Liver (tissue), 9 donors: ENCODE measurements around the gene TNF. TPM values are rescaled to one million over a fixed set of nuclear protein-coding genes. Genes with fewer than 3 reads are reported as not detected.

ENCODE experiments used
- DNase-seq: peaks from one replicate; pipeline ENCODE4 v3.0.0-alpha.2; 2017; ENCODE audit warnings: low spot score
- H3K27ac ChIP-seq, 2 donors: one replicate each; pipeline ENCODE4 v1.7.0; 2013; ENCODE audit warnings: inconsistent platforms in 2 of 2, low read length in 2 of 2, control low read depth in 1 of 2, low read depth in 1 of 2, mild to moderate bottlenecking in 1 of 2
- H3K27me3 ChIP-seq, 4 donors: one replicate each; pipeline versions ENCODE4 v1.6.1 to v1.7.0; 2013; ENCODE audit warnings: low read length in 3 of 4, inconsistent platforms in 1 of 4, mild to moderate bottlenecking in 1 of 4, moderate library complexity in 1 of 4; ENCODE audit not compliant: control insufficient read depth in 4 of 4, insufficient read depth in 4 of 4
- H3K36me3 ChIP-seq, 4 donors: one replicate each; pipeline versions ENCODE4 v1.6.1 to v1.7.0; 2013; ENCODE audit warnings: low read length in 3 of 4, mild to moderate bottlenecking in 3 of 4, low read depth in 1 of 4, moderate library complexity in 1 of 4; ENCODE audit not compliant: control insufficient read depth in 4 of 4, insufficient read depth in 3 of 4
- H3K4me1 ChIP-seq, 4 donors: one replicate each; pipeline versions ENCODE4 v1.6.1 to v1.7.0; 2013; ENCODE audit warnings: low read length in 3 of 4, mild to moderate bottlenecking in 3 of 4, moderate library complexity in 1 of 4; ENCODE audit not compliant: control insufficient read depth in 4 of 4, insufficient read depth in 4 of 4
- H3K4me3 ChIP-seq, 3 donors: one replicate each; pipeline versions ENCODE4 v1.6.1 to v1.7.0; 2013; ENCODE audit warnings: low read length in 3 of 3, control low read depth in 1 of 3, low read depth in 1 of 3, mild to moderate bottlenecking in 1 of 3
- H3K9ac ChIP-seq, 2 donors: one replicate each; pipeline ENCODE4 v1.7.0; 2013; ENCODE audit warnings: low read length in 2 of 2, mild to moderate bottlenecking in 2 of 2, moderate library complexity in 2 of 2, control low read depth in 1 of 2, low read depth in 1 of 2
- H3K9me3 ChIP-seq, 4 donors: one replicate each; pipeline versions ENCODE4 v1.6.1 to v1.7.0; 2013; ENCODE audit warnings: low read length in 3 of 4; ENCODE audit not compliant: control insufficient read depth in 4 of 4
- EGR1 ChIP-seq, 2 donors: IDR thresholded peaks; 2 replicates each; pipeline ENCODE4 v1.6.1; 2016 to 2018; ENCODE audit warnings: antibody characterized with exemption in 2 of 2, low read depth in 2 of 2
- FOXA1 ChIP-seq: IDR thresholded peaks from 2 replicates; pipeline ENCODE4 v1.6.1; 2016; ENCODE audit warnings: antibody characterized with exemption
- FOXA2 ChIP-seq: IDR thresholded peaks from 2 replicates; pipeline ENCODE4 v1.6.1; 2016; ENCODE audit warnings: antibody characterized with exemption
- GABPA ChIP-seq, 2 donors: IDR thresholded peaks in 1 of 2; conservative IDR thresholded peaks in 1 of 2; 2 replicates each; pipeline ENCODE4 v1.6.1; 2016; ENCODE audit warnings: antibody characterized with exemption in 2 of 2, mild to moderate bottlenecking in 1 of 2, moderate library complexity in 1 of 2
- HNF4G ChIP-seq: IDR thresholded peaks from 2 replicates; pipeline ENCODE4 v1.6.1; 2016; ENCODE audit warnings: antibody characterized with exemption
- NR2F2 ChIP-seq: IDR thresholded peaks from 2 replicates; pipeline ENCODE4 v1.6.1; 2016; ENCODE audit warnings: antibody characterized with exemption
- RAD21 ChIP-seq, 2 donors: IDR thresholded peaks; 2 replicates each; pipeline ENCODE4 v1.6.1; 2016; ENCODE audit warnings: antibody characterized with exemption in 2 of 2, mild to moderate bottlenecking in 2 of 2
- RXRA ChIP-seq, 2 donors: IDR thresholded peaks; 2 replicates each; pipeline ENCODE4 v1.6.1; 2017 to 2018; ENCODE audit warnings: antibody characterized with exemption in 2 of 2, mild to moderate bottlenecking in 1 of 2
- SP1 ChIP-seq: IDR thresholded peaks from 2 replicates; pipeline ENCODE4 v1.6.1; 2018; ENCODE audit warnings: antibody characterized with exemption, mild to moderate bottlenecking
- TAF1 ChIP-seq: conservative IDR thresholded peaks from 2 replicates; pipeline ENCODE4 v1.6.1; 2016; ENCODE audit warnings: antibody characterized with exemption, mild to moderate bottlenecking
- YY1 ChIP-seq: IDR thresholded peaks from 2 replicates; pipeline ENCODE4 v1.6.1; 2016; ENCODE audit warnings: antibody characterized with exemption, mild to moderate bottlenecking
- WGBS: extraction: QIAGEN DNeasy Blood & Tissue Kit; methylation state at CpG from one replicate; pipeline ENCODE4 v1.1.7; 2013; 5-methylcytosine and 5-hydroxymethylcytosine counted together
- polyA plus RNA-seq, 2 donors: library from polyadenylated mRNA; stranded (reverse) in 1 of 2; unstranded in 1 of 2; fragments of 200-250 nt in 1 of 2; fragments of >200 nt in 1 of 2; fragmentation: Nextera tagmentation in 1 of 2; extraction: Ambion mirVana in 1 of 2; gene quantifications; one replicate each; pipeline versions ENCODE4 v1.2.1 to v1.2.3, GENCODE V29; 2013 to 2015
- total RNA-seq, 2 donors: library from RNA; depleted of rRNA; stranded (reverse); fragments of >200 nt; gene quantifications; one replicate each; pipeline ENCODE4 v1.2.3, GENCODE V29; 2014
- TF ChIP-seq, protein P1 (sequence below): IDR thresholded peaks from 2 replicates; pipeline ENCODE4 v1.6.1; 2016; ENCODE audit warnings: antibody characterized with exemption
- TF ChIP-seq, protein P2 (sequence below): IDR thresholded peaks from 2 replicates; pipeline ENCODE4 v1.6.1; 2016; ENCODE audit warnings: antibody characterized with exemption
- TF ChIP-seq, protein P3 (sequence below): IDR thresholded peaks from 2 replicates; pipeline ENCODE4 v1.6.1; 2016; ENCODE audit warnings: antibody characterized with exemption, mild to moderate bottlenecking
- TF ChIP-seq, protein P4 (sequence below): IDR thresholded peaks from 2 replicates; pipeline ENCODE4 v1.6.1; 2016; ENCODE audit warnings: antibody characterized with exemption
- donor health status: healthy.
- donor health status: healthy.
- donor health status: healthy.
- donor health status: healthy.
- donor health status: healthy.

The TNF gene
- total and polyA plus RNA-seq, 4 donors: 0.06 to 0.42 (median 0.19) TPM; not detected in 1

DNA sequence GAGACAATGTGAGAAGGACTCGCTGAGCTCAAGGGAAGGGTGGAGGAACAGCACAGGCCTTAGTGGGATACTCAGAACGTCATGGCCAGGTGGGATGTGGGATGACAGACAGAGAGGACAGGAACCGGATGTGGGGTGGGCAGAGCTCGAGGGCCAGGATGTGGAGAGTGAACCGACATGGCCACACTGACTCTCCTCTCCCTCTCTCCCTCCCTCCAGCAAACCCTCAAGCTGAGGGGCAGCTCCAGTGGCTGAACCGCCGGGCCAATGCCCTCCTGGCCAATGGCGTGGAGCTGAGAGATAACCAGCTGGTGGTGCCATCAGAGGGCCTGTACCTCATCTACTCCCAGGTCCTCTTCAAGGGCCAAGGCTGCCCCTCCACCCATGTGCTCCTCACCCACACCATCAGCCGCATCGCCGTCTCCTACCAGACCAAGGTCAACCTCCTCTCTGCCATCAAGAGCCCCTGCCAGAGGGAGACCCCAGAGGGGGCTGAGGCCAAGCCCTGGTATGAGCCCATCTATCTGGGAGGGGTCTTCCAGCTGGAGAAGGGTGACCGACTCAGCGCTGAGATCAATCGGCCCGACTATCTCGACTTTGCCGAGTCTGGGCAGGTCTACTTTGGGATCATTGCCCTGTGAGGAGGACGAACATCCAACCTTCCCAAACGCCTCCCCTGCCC lies 1.7 kb downstream of the TNF start:
- H3K27me3 ChIP-seq: no peaks in the 10 kb centered on the region
- H3K4me3 ChIP-seq: no peak overlapping the region
- TF ChIP-seq, protein P1, sequence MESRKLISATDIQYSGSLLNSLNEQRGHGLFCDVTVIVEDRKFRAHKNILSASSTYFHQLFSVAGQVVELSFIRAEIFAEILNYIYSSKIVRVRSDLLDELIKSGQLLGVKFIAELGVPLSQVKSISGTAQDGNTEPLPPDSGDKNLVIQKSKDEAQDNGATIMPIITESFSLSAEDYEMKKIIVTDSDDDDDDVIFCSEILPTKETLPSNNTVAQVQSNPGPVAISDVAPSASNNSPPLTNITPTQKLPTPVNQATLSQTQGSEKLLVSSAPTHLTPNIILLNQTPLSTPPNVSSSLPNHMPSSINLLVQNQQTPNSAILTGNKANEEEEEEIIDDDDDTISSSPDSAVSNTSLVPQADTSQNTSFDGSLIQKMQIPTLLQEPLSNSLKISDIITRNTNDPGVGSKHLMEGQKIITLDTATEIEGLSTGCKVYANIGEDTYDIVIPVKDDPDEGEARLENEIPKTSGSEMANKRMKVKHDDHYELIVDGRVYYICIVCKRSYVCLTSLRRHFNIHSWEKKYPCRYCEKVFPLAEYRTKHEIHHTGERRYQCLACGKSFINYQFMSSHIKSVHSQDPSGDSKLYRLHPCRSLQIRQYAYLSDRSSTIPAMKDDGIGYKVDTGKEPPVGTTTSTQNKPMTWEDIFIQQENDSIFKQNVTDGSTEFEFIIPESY: no peak
- TF ChIP-seq FOXA2: no peak
- no peak for TF ChIP-seq NR2F2
- TF ChIP-seq RXRA (IDR thresholded peaks at IDR 0.05): no peak
- no peak for TF ChIP-seq RAD21 (IDR thresholded peaks at IDR 0.05)
- TF ChIP-seq, protein P2, sequence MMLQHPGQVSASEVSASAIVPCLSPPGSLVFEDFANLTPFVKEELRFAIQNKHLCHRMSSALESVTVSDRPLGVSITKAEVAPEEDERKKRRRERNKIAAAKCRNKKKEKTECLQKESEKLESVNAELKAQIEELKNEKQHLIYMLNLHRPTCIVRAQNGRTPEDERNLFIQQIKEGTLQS: no peak
- TF ChIP-seq, protein P3, sequence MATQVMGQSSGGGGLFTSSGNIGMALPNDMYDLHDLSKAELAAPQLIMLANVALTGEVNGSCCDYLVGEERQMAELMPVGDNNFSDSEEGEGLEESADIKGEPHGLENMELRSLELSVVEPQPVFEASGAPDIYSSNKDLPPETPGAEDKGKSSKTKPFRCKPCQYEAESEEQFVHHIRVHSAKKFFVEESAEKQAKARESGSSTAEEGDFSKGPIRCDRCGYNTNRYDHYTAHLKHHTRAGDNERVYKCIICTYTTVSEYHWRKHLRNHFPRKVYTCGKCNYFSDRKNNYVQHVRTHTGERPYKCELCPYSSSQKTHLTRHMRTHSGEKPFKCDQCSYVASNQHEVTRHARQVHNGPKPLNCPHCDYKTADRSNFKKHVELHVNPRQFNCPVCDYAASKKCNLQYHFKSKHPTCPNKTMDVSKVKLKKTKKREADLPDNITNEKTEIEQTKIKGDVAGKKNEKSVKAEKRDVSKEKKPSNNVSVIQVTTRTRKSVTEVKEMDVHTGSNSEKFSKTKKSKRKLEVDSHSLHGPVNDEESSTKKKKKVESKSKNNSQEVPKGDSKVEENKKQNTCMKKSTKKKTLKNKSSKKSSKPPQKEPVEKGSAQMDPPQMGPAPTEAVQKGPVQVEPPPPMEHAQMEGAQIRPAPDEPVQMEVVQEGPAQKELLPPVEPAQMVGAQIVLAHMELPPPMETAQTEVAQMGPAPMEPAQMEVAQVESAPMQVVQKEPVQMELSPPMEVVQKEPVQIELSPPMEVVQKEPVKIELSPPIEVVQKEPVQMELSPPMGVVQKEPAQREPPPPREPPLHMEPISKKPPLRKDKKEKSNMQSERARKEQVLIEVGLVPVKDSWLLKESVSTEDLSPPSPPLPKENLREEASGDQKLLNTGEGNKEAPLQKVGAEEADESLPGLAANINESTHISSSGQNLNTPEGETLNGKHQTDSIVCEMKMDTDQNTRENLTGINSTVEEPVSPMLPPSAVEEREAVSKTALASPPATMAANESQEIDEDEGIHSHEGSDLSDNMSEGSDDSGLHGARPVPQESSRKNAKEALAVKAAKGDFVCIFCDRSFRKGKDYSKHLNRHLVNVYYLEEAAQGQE: no peak
- no peak for TF ChIP-seq HNF4G
- no peak for TF ChIP-seq FOXA1
- no peak for TF ChIP-seq EGR1 (IDR thresholded peaks at IDR 0.05; ENCODE audit: low read depth in 2 of 2)
- TF ChIP-seq GABPA (IDR thresholded peaks at IDR 0.05 in 1 of 2, conservative IDR thresholded peaks at IDR 0.05 in 1 of 2): no peak
- no peak for TF ChIP-seq YY1
- TF ChIP-seq, protein P4, sequence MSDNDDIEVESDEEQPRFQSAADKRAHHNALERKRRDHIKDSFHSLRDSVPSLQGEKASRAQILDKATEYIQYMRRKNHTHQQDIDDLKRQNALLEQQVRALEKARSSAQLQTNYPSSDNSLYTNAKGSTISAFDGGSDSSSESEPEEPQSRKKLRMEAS: no peak
- no peak for TF ChIP-seq SP1
- 86% methylated on average over 19 of the region's 19 CpGs for WGBS
- no peaks in the 10 kb centered on the region for H3K9me3 ChIP-seq
- H3K27ac ChIP-seq: no peak overlapping the region
- peaks cover 0 to 15% (median 5%) of the 10 kb centered on the region in 4 donors for H3K4me1 ChIP-seq
- H3K36me3 ChIP-seq: no peaks in the 10 kb centered on the region
- H3K9ac ChIP-seq: no peak overlapping the region
- DNase-seq: no peak

DNA sequence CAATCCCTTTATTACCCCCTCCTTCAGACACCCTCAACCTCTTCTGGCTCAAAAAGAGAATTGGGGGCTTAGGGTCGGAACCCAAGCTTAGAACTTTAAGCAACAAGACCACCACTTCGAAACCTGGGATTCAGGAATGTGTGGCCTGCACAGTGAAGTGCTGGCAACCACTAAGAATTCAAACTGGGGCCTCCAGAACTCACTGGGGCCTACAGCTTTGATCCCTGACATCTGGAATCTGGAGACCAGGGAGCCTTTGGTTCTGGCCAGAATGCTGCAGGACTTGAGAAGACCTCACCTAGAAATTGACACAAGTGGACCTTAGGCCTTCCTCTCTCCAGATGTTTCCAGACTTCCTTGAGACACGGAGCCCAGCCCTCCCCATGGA lies 2.2 kb downstream of the TNF start:
- peaks cover 0 to 16% (median 6%) of the 10 kb centered on the region in 4 donors for H3K4me1 ChIP-seq
- H3K27ac ChIP-seq: no peak overlapping the region
- TF ChIP-seq RXRA (IDR thresholded peaks at IDR 0.05) (no peak), HNF4G (no peak), NR2F2 (no peak), FOXA2 (no peak), TAF1 (no peak)
- TF ChIP-seq, protein P3: no peak
- H3K27me3 ChIP-seq: no peaks in the 10 kb centered on the region
- H3K9me3 ChIP-seq: no peaks in the 10 kb centered on the region
- H3K36me3 ChIP-seq: no peaks in the 10 kb centered on the region
- 89% methylated on average over 3 of the region's 3 CpGs for WGBS
- no peak for DNase-seq
- H3K9ac ChIP-seq: no peak overlapping the region
- H3K4me3 ChIP-seq: no peak overlapping the region
